Measurements from ENCODE around the gene USP1. TPM values are rescaled to one million over a fixed set of nuclear protein-coding genes. Genes with fewer than 3 reads are reported as not detected.

The USP1 gene
- total RNA-seq, 4 donors from 2014 or later: 23.9 to 28.4 (median 25.8) TPM

DNA sequence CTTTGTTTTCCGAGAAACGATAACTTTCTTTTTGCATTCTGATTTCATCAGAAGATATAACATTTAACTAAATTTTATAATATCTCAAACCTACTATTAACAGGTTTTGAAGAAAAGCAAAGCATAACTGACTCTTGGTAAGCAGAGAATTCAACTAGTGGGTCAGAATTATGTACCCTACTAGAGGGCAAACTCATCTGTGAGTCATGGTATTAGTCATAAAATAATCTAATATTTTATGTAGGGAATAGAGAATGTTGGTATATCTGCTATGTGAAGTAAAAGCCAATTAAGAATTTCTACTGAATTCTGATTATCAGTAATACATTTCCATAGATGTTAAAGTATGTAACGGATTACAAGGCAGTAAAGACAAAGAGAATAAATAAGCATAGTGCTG, 56.8 kb downstream of the USP1 start:
- 96 to 98% methylated on average over 3 of the region's 3 CpGs for WGBS, 2 donors
- intact Hi-C loops (cut with DNase I; ENCODE audit: low total_unique reads): no loop called here
- DNase-seq (ENCODE audit: low spot score in 2 of 2): no peak
- no peak overlapping the region for H3K4me3 ChIP-seq (ENCODE audit: low read depth, poor library complexity, severe bottlenecking)
- TF ChIP-seq CTCF (IDR thresholded peaks at IDR 0.05): no peak
- TF ChIP-seq POLR2A (IDR thresholded peaks at IDR 0.05): no peak

DNA sequence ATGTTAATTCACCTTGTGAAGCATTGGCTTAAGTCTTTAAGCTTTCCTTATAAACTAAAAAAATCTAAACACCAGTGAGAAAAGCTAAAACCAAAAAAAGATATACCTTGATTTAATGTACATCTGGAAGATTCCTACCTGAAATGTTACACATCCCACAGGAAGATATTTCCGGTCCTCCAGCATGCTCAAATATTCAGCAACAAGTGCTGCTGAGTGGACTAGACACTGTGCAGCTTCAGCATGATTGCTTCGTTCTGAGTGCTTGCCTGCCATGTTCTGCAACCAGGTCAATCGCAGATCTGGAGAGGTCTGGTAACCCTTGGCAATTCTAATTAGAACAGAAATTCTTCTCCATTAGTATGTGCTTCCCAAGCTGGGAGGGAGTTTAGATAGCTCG, 57.3 kb downstream of the USP1 start:
- 94 to 96% methylated on average over 4 of the region's 4 CpGs for WGBS, 2 donors
- intact Hi-C loops (cut with DNase I; ENCODE audit: low total_unique reads): no loop called here
- no peak overlapping the region for H3K4me3 ChIP-seq (ENCODE audit: low read depth, poor library complexity, severe bottlenecking)
- TF ChIP-seq POLR2A (IDR thresholded peaks at IDR 0.05) (no peak), CTCF (IDR thresholded peaks at IDR 0.05) (no peak)
- DNase-seq (ENCODE audit: low spot score in 2 of 2): no peak

- TF ChIP-seq POLR2A (IDR thresholded peaks at IDR 0.05) (no peak), CTCF (IDR thresholded peaks at IDR 0.05) (no peak)
- intact Hi-C loops (cut with DNase I; ENCODE audit: low total_unique reads): no loop called here
- no peak overlapping the region for H3K4me3 ChIP-seq (ENCODE audit: low read depth, poor library complexity, severe bottlenecking)
- DNase-seq (ENCODE audit: low spot score in 2 of 2): no peak
Measured at GRCh38 chr1:62500210-62500609, 63.4 kb downstream of the USP1 start.

Other genes with a start within 250 kb of the USP1 start
- gene L1TD1, start 242.2 kb upstream of the USP1 start, total RNA-seq: under 1 TPM in 1 of 4 donors, not detected in 3; 0.04 TPM
- gene KANK4, start 117.6 kb upstream of the USP1 start, total RNA-seq: 1 to 10 TPM in 1 of 4 donors, under 1 TPM in 3; 0.21 to 1.5 (median 0.72) TPM
- not detected for gene ANGPTL3, start 160.5 kb downstream of the USP1 start, total RNA-seq